ENCODE measurements around the gene FLVCR2.

DNA sequence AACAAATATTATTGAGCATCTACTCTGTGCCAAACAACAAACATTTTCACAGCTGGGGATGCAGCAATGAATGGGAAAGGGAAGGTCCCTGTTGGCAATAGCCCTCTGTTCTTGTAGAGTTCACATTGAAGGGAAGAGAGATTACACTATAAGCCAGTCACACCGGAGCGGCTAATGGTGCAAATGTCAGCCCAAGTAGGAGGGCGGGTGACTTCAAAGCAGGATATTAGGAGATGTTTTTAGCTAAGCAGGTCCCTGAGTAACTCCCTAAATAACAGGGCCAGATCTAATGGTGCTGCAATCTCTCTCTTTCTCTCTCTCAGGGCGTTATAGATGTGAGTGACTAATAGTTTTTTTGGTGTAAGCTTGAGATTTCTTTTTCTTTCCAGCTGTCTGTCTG is 30.7 kb downstream of the FLVCR2 start:
- TF ChIP-seq, protein P1, sequence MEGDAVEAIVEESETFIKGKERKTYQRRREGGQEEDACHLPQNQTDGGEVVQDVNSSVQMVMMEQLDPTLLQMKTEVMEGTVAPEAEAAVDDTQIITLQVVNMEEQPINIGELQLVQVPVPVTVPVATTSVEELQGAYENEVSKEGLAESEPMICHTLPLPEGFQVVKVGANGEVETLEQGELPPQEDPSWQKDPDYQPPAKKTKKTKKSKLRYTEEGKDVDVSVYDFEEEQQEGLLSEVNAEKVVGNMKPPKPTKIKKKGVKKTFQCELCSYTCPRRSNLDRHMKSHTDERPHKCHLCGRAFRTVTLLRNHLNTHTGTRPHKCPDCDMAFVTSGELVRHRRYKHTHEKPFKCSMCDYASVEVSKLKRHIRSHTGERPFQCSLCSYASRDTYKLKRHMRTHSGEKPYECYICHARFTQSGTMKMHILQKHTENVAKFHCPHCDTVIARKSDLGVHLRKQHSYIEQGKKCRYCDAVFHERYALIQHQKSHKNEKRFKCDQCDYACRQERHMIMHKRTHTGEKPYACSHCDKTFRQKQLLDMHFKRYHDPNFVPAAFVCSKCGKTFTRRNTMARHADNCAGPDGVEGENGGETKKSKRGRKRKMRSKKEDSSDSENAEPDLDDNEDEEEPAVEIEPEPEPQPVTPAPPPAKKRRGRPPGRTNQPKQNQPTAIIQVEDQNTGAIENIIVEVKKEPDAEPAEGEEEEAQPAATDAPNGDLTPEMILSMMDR (IDR thresholded peaks at IDR 0.05; ENCODE audit: low read depth, low read length, poor library complexity, severe bottlenecking) = no peak
- TF ChIP-seq EZH2phosphoT487 (IDR thresholded peaks at IDR 0.05; ENCODE audit: borderline replicate concordance, low read length) = no peak

Data from DOHH2 (cell line).